GM23338 (cell line): Measurements from ENCODE around the gene KAT2B. TPM values are rescaled to one million over a fixed set of nuclear protein-coding genes. Genes with fewer than 3 reads are reported as not detected.

Source experiments
- ATAC-seq: fragments of 200-7000 bp; cut with Tn5 transposase; 3 replicates; pipeline ENCODE4 v1.9.1; 2020
- DNase-seq: peaks from one replicate; pipeline ENCODE4 v3.0.0-alpha.2; 2015; ENCODE audit warnings: low spot score
- H2AFZ ChIP-seq: fragments of 200-600 bp; sonication (generic); 2 replicates; pipeline ENCODE4 v1.8.0; 2016; ENCODE audit warnings: antibody characterized with exemption, mild to moderate bottlenecking, moderate library complexity
- H3F3A ChIP-seq: fragments of 200-600 bp; sonication (generic); replicated peaks from 2 replicates; pipeline ENCODE4 v1.8.0; 2017; ENCODE audit warnings: antibody characterized with exemption, mixed run types, low read depth
- H3K27ac ChIP-seq: fragments of 200-600 bp; sonication (generic); 2 replicates; pipeline ENCODE4 v1.6.1; 2016; ENCODE audit warnings: low read depth
- H3K27me3 ChIP-seq: fragments of 200-600 bp; sonication (generic); 2 replicates; pipeline ENCODE4 v1.8.0; 2016; ENCODE audit warnings: mild to moderate bottlenecking, mixed run types, moderate library complexity; ENCODE audit not compliant: insufficient read depth
- H3K36me3 ChIP-seq: fragments of 200-600 bp; sonication (generic); 2 replicates; pipeline ENCODE4 v1.8.0; 2016; ENCODE audit warnings: mild to moderate bottlenecking; ENCODE audit not compliant: insufficient read depth
- H3K4me1 ChIP-seq: fragments of 200-600 bp; sonication (generic); 2 replicates; pipeline ENCODE4 v1.8.0; 2016; ENCODE audit warnings: mild to moderate bottlenecking, moderate library complexity; ENCODE audit not compliant: insufficient read depth
- H3K4me2 ChIP-seq: fragments of 200-600 bp; sonication (generic); 2 replicates; pipeline ENCODE4 v1.7.1; 2017; ENCODE audit warnings: mixed run types
- H3K4me3 ChIP-seq: fragments of 200-600 bp; sonication (generic); 2 replicates; pipeline ENCODE4 v1.6.1; 2016; ENCODE audit warnings: mixed run types
- H3K79me2 ChIP-seq: fragments of 200-600 bp; sonication (generic); replicated peaks from 2 replicates; pipeline ENCODE4 v1.8.0; 2017; ENCODE audit warnings: mild to moderate bottlenecking; ENCODE audit not compliant: insufficient read depth
- H3K9me2 ChIP-seq: fragments of 200-600 bp; sonication (generic); 2 replicates; pipeline ENCODE4 v1.8.0; 2017; ENCODE audit not compliant: insufficient read depth
- H4K20me1 ChIP-seq: fragments of 200-600 bp; sonication (generic); replicated peaks from 2 replicates; pipeline ENCODE4 v1.8.0; 2017; ENCODE audit warnings: mild to moderate bottlenecking; ENCODE audit not compliant: insufficient read depth
- H3K27ac Mint-ChIP-seq: 2 replicates; pipeline ENCODE4 v1.8.0; 2020; ENCODE audit warnings: inconsistent platforms, mild to moderate bottlenecking, moderate library complexity, mixed read lengths
- H3K27me3 Mint-ChIP-seq: 3 replicates; pipeline ENCODE4 v1.8.0; 2022; ENCODE audit warnings: low read depth, mild to moderate bottlenecking, moderate library complexity, mixed read lengths, inconsistent platforms; ENCODE audit not compliant: insufficient read depth, poor library complexity
- H3K36me3 Mint-ChIP-seq: 3 replicates; pipeline ENCODE4 v1.8.0; 2021; ENCODE audit warnings: low read depth, mild to moderate bottlenecking, inconsistent platforms, moderate library complexity, mixed read lengths
- H3K4me1 Mint-ChIP-seq: 3 replicates; pipeline ENCODE4 v1.8.0; 2020; ENCODE audit warnings: mild to moderate bottlenecking, inconsistent platforms, mixed read lengths
- H3K4me3 Mint-ChIP-seq: 3 replicates; pipeline ENCODE4 v1.8.0; 2021; ENCODE audit warnings: moderate library complexity, mild to moderate bottlenecking, inconsistent platforms, mixed read lengths
- H3K9me3 Mint-ChIP-seq: 3 replicates; pipeline ENCODE4 v1.8.0; 2020; ENCODE audit warnings: moderate library complexity, mild to moderate bottlenecking, inconsistent platforms, mixed read lengths
- CREB1 ChIP-seq: fragments of 250-450 bp; sonication (Bioruptor Pico); IDR thresholded peaks from 2 replicates; pipeline ENCODE4 v1.5.0; 2020; ENCODE audit warnings: low read depth, mild to moderate bottlenecking, moderate library complexity
- CTCF ChIP-seq, 2 experiments: fragments of 200-600 bp in 1 of 2; sonication (generic) in 1 of 2; conservative IDR thresholded peaks; 2 replicates each; pipeline versions ENCODE4 v1.5.1 to v1.6.1; 2016 to 2017; ENCODE audit warnings: antibody characterized with exemption in 2 of 2, low read depth in 2 of 2, mild to moderate bottlenecking in 2 of 2, moderate library complexity in 1 of 2
- ETS1 ChIP-seq: IDR thresholded peaks from 2 replicates; pipeline ENCODE4 v1.6.1; 2016; ENCODE audit warnings: antibody characterized with exemption
- EZH2 ChIP-seq: fragments of 200-600 bp; sonication (generic); IDR thresholded peaks from one replicate; pipeline ENCODE4 v1.8.0; 2017; ENCODE audit warnings: antibody characterized with exemption, mild to moderate bottlenecking, low read depth; ENCODE audit not compliant: unreplicated experiment
- EZH2phosphoT487 ChIP-seq: fragments of 200-600 bp; sonication (generic); IDR thresholded peaks from one replicate; pipeline ENCODE4 v1.8.1; 2018; ENCODE audit warnings: antibody characterized with exemption; ENCODE audit not compliant: unreplicated experiment
- JUNB ChIP-seq: IDR thresholded peaks from one replicate; pipeline ENCODE4 v1.6.1; 2016; ENCODE audit warnings: antibody characterized with exemption; ENCODE audit not compliant: unreplicated experiment
- NANOG ChIP-seq: IDR thresholded peaks from 2 replicates; pipeline ENCODE4 v1.6.1; 2016; ENCODE audit warnings: antibody characterized with exemption, borderline replicate concordance
- POLR2AphosphoS5 ChIP-seq: IDR thresholded peaks from 2 replicates; pipeline ENCODE4 v1.6.1; 2016; ENCODE audit warnings: antibody characterized with exemption, low read depth
- REST ChIP-seq: IDR thresholded peaks from one replicate; pipeline ENCODE4 v1.6.1; 2018; ENCODE audit warnings: antibody characterized with exemption; ENCODE audit not compliant: unreplicated experiment
- STAT1 ChIP-seq: IDR thresholded peaks from one replicate; pipeline ENCODE4 v1.6.1; 2016; ENCODE audit warnings: antibody characterized with exemption; ENCODE audit not compliant: unreplicated experiment
- ZNF114 ChIP-seq: fragments of 250-450 bp; sonication (Bioruptor Pico); IDR thresholded peaks from 2 replicates; pipeline ENCODE4 v1.5.0; 2020; ENCODE audit warnings: mild to moderate bottlenecking, moderate library complexity
- ZNF331 ChIP-seq: fragments of 250-450 bp; sonication (Bioruptor Pico); IDR thresholded peaks from 2 replicates; pipeline ENCODE4 v1.5.0; 2020; ENCODE audit warnings: low read depth, mild to moderate bottlenecking, moderate library complexity
- polyA plus RNA-seq: library from polyadenylated mRNA; unstranded; fragments of >200 nt; fragmentation: Nextera tagmentation; extraction: Ambion mirVana; gene quantifications from 2 replicates; pipeline ENCODE4 v1.2.1, GENCODE V29; 2016
- total RNA-seq: library from RNA; depleted of rRNA; stranded (reverse); fragments of >200 nt; shearing (Covaris generic); gene quantifications from 2 replicates; pipeline ENCODE4 v1.2.3, GENCODE V29; 2014

Gene KAT2B
- total and polyA plus RNA-seq, 2 experiments from 2014 or later, result 1.3 to 4.4 TPM

- Histone ChIP-seq H4K20me1 (no peaks in the 10 kb centered on the region; the same call in 1 of the 2 replicates), H3K4me3 (no peak overlapping the region), H2AFZ (no peak overlapping the region), H3K4me1 (peaks cover 14% of the 10 kb centered on the region), H3K27ac (no peak overlapping the region), H3K36me3 (no peaks in the 10 kb centered on the region), H3K27me3 (peaks cover 29% of the 10 kb centered on the region), H3K9me2 (no peaks in the 10 kb centered on the region), H3F3A (peaks cover 8% of the 10 kb centered on the region), H3K4me2 (no peak overlapping the region), H3K79me2 (no peaks in the 10 kb centered on the region)
- no peaks in the 10 kb centered on the region; the same call in 2 of the 3 replicates for H3K9me3 Mint-ChIP-seq
- H3K27me3 Mint-ChIP-seq, result peaks cover 19% of the 10 kb centered on the region
- TF ChIP-seq REST (no peak), POLR2AphosphoS5 (no peak), CTCF (conservative IDR thresholded peaks at IDR 0.05; ENCODE audit: low read depth in 2 of 2) (no peak)
- H3K27ac Mint-ChIP-seq, result no peak overlapping the region
- ATAC-seq, result no peak
- peak overlapping the region; percentile 89; the same call in 1 of the 3 replicates for H3K4me3 Mint-ChIP-seq
- no peaks in the 10 kb centered on the region; the same call in 2 of the 3 replicates for H3K36me3 Mint-ChIP-seq
- no peak for DNase-seq
- peaks cover 16% of the 10 kb centered on the region for H3K4me1 Mint-ChIP-seq
These were observed 2.1 kb downstream of the KAT2B start for GRCh38 chr3:20042331-20042730.

- Histone ChIP-seq H4K20me1 (no peaks in the 10 kb centered on the region; the same call in 1 of the 2 replicates), H3K27me3 (peaks cover 26% of the 10 kb centered on the region), H3K36me3 (no peaks in the 10 kb centered on the region), H3K4me2 (no peak overlapping the region), H3F3A (peaks cover 8% of the 10 kb centered on the region), H2AFZ (no peak overlapping the region), H3K27ac (no peak overlapping the region), H3K4me1 (peaks cover 12% of the 10 kb centered on the region), H3K4me3 (no peak overlapping the region), H3K79me2 (no peaks in the 10 kb centered on the region), H3K9me2 (no peaks in the 10 kb centered on the region)
- H3K9me3 Mint-ChIP-seq, result no peaks in the 10 kb centered on the region; the same call in 2 of the 3 replicates
- ATAC-seq (no peak), DNase-seq (no peak)
- no peaks in the 10 kb centered on the region; the same call in 2 of the 3 replicates for H3K36me3 Mint-ChIP-seq
- H3K4me3 Mint-ChIP-seq, result no peak overlapping the region
- H3K4me1 Mint-ChIP-seq, result peaks cover 16% of the 10 kb centered on the region
- H3K27ac Mint-ChIP-seq, result no peak overlapping the region
- H3K27me3 Mint-ChIP-seq, result peaks cover 19% of the 10 kb centered on the region
- TF ChIP-seq CREB1 (CRISPR knock-in tag) (no peak), ZNF114 (CRISPR knock-in tag) (no peak), CTCF (conservative IDR thresholded peaks at IDR 0.05; ENCODE audit: low read depth in 2 of 2) (no peak), EZH2phosphoT487 (no peak), REST (no peak), ETS1 (no peak), EZH2 (no peak), STAT1 (no peak), POLR2AphosphoS5 (no peak), NANOG (no peak), ZNF331 (no peak), JUNB (no peak)
These were observed 3.1 kb downstream of the KAT2B start for GRCh38 chr3:20043396-20043795.
